SK-N-SH (cell line): ENCODE measurements around the gene ASIC3. TPM values are rescaled to one million over a fixed set of nuclear protein-coding genes. Genes with fewer than 3 reads are reported as not detected.
A peak's percentile ranks its signal among the peaks of the same experiment; 100 is the strongest.

Source experiments
- CTCF ChIA-PET: fragments of 300-600, 350-600 bp; formaldehyde crosslinking; extraction: SDS; loops from one replicate; lab custom pipeline; 2021; lab: Yijun Ruan, JAX
- POLR2A ChIA-PET: fragments of 350-600 bp; sonication (Branson Sonifier 250); formaldehyde crosslinking; extraction: SDS; loops from one replicate; lab custom pipeline; 2020; ENCODE audit warnings: antibody characterized with exemption, inconsistent platforms; lab: Yijun Ruan, JAX
- DNase-seq: peaks from one replicate; pipeline ENCODE4 v3.0.0; 2012
- H2AFZ ChIP-seq: fragments of 200-600 bp; sonication (generic); 2 replicates; pipeline ENCODE4 v1.8.1; 2016; ENCODE audit warnings: antibody characterized with exemption, mild to moderate bottlenecking, low read depth
- H3F3A ChIP-seq: fragments of 200-600 bp; sonication (generic); replicated peaks from 2 replicates; pipeline ENCODE3; 2016; ENCODE audit warnings: antibody characterized with exemption, mild to moderate bottlenecking; ENCODE audit not compliant: insufficient read depth
- H3K27ac ChIP-seq, 2 experiments: fragments of 200-500 bp in 1 of 2; fragments of 200-600 bp in 1 of 2; sonication (Bioruptor generic) in 1 of 2; sonication (generic), shearing (Covaris generic) in 1 of 2; 2 replicates each; pipeline versions ENCODE4 v1.5.1 to v1.6.1; 2014 to 2016; ENCODE audit warnings: low read depth in 2 of 2, inconsistent platforms in 1 of 2, low read length in 1 of 2, mild to moderate bottlenecking in 1 of 2, mixed read lengths in 1 of 2
- H3K27me3 ChIP-seq: fragments of 200-600 bp; sonication (generic), shearing (Covaris generic); 2 replicates; pipeline ENCODE4 v1.6.1; 2016; ENCODE audit warnings: mixed run types; ENCODE audit not compliant: insufficient read depth
- H3K36me3 ChIP-seq, 2 experiments: fragments of 200-500 bp in 1 of 2; fragments of 200-600 bp in 1 of 2; sonication (Bioruptor generic) in 1 of 2; sonication (generic) in 1 of 2; replicated peaks in 1 of 2; 2 replicates each; pipeline versions ENCODE3 to v1.5.1; 2014 to 2016; ENCODE audit warnings: low read length in 1 of 2, mild to moderate bottlenecking in 1 of 2; ENCODE audit not compliant: insufficient read depth in 2 of 2, control insufficient read depth in 1 of 2
- H3K4me1 ChIP-seq, 2 experiments: fragments of 200-500 bp in 1 of 2; fragments of 200-600 bp in 1 of 2; sonication (Bioruptor generic) in 1 of 2; sonication (generic), shearing (Covaris generic) in 1 of 2; 2 replicates each; pipeline versions ENCODE4 v1.5.1 to v1.6.1; 2014 to 2016; ENCODE audit warnings: low read depth in 1 of 2, low read length in 1 of 2, mixed run types in 1 of 2; ENCODE audit not compliant: insufficient read depth in 2 of 2, control insufficient read depth in 1 of 2
- H3K4me2 ChIP-seq: fragments of 200-600 bp; sonication (generic), shearing (Covaris generic); 2 replicates; pipeline ENCODE4 v1.6.1; 2017; ENCODE audit warnings: mixed run types
- H3K4me3 ChIP-seq, 2 experiments: fragments of 200-500 bp in 1 of 2; fragments of 200-600 bp in 1 of 2; sonication (Bioruptor generic) in 1 of 2; sonication (generic), shearing (Covaris generic) in 1 of 2; 2 replicates each; pipeline versions ENCODE4 v1.5.1 to v1.8.1; 2014 to 2016; ENCODE audit warnings: low read depth in 2 of 2, inconsistent platforms in 1 of 2, low read length in 1 of 2, mild to moderate bottlenecking in 1 of 2, mixed read lengths in 1 of 2, moderate library complexity in 1 of 2
- H3K79me2 ChIP-seq: fragments of 200-600 bp; sonication (generic); 2 replicates; pipeline ENCODE4 v1.8.1; 2017; ENCODE audit warnings: mild to moderate bottlenecking; ENCODE audit not compliant: insufficient read depth
- H3K9ac ChIP-seq: fragments of 200-600 bp; sonication (generic); 2 replicates; pipeline ENCODE4 v1.6.1; 2017; ENCODE audit warnings: mixed run types
- H3K9me2 ChIP-seq: fragments of 200-600 bp; sonication (generic); 2 replicates; pipeline ENCODE4 v1.6.1; 2017; ENCODE audit warnings: mixed run types
- H3K9me3 ChIP-seq: fragments of 200-600 bp; sonication (generic); 2 replicates; pipeline ENCODE4 v1.6.1; 2017; ENCODE audit warnings: mixed run types, mild to moderate bottlenecking, moderate library complexity
- H4K20me1 ChIP-seq: fragments of 200-600 bp; sonication (generic); 2 replicates; pipeline ENCODE4 v1.6.1; 2017; ENCODE audit warnings: mild to moderate bottlenecking, mixed run types; ENCODE audit not compliant: insufficient read depth
- CHD2 ChIP-seq: fragments of 150-350 bp; IDR thresholded peaks from 2 replicates; pipeline ENCODE4 v1.6.1; 2018; ENCODE audit warnings: low read length; ENCODE audit not compliant: partially characterized antibody
- ELF1 ChIP-seq: IDR thresholded peaks from 2 replicates; pipeline ENCODE4 v1.4.0; 2012
- EP300 ChIP-seq, 2 experiments: IDR thresholded peaks; 2 replicates each; pipeline versions ENCODE4 v1.4.0 to v1.6.1; 2012; ENCODE audit warnings: borderline replicate concordance in 1 of 2, low read depth in 1 of 2, low read length in 1 of 2
- FOSL2 ChIP-seq: IDR thresholded peaks from 2 replicates; pipeline ENCODE4 v1.4.0; 2012; ENCODE audit warnings: low read depth, mild to moderate bottlenecking, moderate library complexity, borderline replicate concordance
- FOXJ3 ChIP-seq: sonication (generic); formaldehyde crosslinking; IDR thresholded peaks from 2 replicates; pipeline ENCODE4 v1.5.1; 2020; ENCODE audit warnings: mild to moderate bottlenecking, missing genetic modification reagents
- FOXM1 ChIP-seq: IDR thresholded peaks from 2 replicates; pipeline ENCODE4 v1.4.0; 2012; ENCODE audit warnings: low read depth, mild to moderate bottlenecking
- GATA2 ChIP-seq: sonication (generic); formaldehyde crosslinking; IDR thresholded peaks from 2 replicates; pipeline ENCODE4 v1.5.0; 2020; ENCODE audit warnings: mild to moderate bottlenecking, missing genetic modification reagents
- MXI1 ChIP-seq: IDR thresholded peaks from 2 replicates; pipeline ENCODE4 v1.6.1; 2012; ENCODE audit warnings: mild to moderate bottlenecking, low read depth, low read length, improper control_type of control experiment
- RAD21 ChIP-seq: IDR thresholded peaks from 2 replicates; pipeline ENCODE4 v1.6.1; 2012; ENCODE audit warnings: mild to moderate bottlenecking, low read length
- RXRA ChIP-seq: IDR thresholded peaks from 2 replicates; pipeline ENCODE4 v1.4.0; 2012; ENCODE audit warnings: low read depth, mild to moderate bottlenecking, borderline replicate concordance
- TEAD4 ChIP-seq: IDR thresholded peaks from 2 replicates; pipeline ENCODE4 v1.4.0; 2012; ENCODE audit warnings: mild to moderate bottlenecking, borderline replicate concordance; ENCODE audit not compliant: insufficient read depth
- WGBS: methylation state at CpG from one replicate; pipeline ENCODE4 v1.1.6; 2017; ENCODE audit warnings: low lambda C conversion rate; 5-methylcytosine and 5-hydroxymethylcytosine counted together
- polyA plus RNA-seq, 3 experiments: library from polyadenylated mRNA; depleted of rRNA; stranded (reverse); fragments of >200 nt; gene quantifications; 2 replicates each; pipeline ENCODE4 v1.2.3, GENCODE V29; 2012

ASIC3 gene
- polyA plus RNA-seq, 1 of the 3 experiments (the other 2 are of a cell fraction) = 4.5 TPM

DNA sequence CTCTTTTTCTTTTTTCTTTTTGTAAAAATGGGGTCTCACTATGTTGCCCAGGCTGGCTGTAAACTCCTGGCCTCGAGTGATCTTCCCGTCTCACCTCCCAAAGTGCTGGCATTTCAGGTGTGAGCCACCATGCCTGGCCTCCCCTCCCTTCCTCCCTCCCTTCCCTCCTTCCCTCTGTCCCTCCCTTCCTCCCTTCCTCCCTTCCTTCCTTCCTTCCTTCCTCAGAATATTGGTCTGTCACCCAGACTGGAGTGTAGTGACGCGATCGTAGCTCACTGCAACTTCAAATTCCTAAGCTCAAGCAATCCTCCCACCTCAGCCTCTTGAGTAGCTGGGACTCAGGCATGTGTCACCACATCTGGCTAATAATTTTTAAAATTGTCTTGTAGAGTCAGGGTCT is 46.3 kb downstream of the ASIC3 start (continued):
- TF ChIP-seq CHD2 (no peak), ELF1 (no peak), FOXJ3 (CRISPR knock-in tag) (no peak), FOSL2 (no peak), RXRA (no peak), MXI1 (no peak), TEAD4 (no peak)

DNA sequence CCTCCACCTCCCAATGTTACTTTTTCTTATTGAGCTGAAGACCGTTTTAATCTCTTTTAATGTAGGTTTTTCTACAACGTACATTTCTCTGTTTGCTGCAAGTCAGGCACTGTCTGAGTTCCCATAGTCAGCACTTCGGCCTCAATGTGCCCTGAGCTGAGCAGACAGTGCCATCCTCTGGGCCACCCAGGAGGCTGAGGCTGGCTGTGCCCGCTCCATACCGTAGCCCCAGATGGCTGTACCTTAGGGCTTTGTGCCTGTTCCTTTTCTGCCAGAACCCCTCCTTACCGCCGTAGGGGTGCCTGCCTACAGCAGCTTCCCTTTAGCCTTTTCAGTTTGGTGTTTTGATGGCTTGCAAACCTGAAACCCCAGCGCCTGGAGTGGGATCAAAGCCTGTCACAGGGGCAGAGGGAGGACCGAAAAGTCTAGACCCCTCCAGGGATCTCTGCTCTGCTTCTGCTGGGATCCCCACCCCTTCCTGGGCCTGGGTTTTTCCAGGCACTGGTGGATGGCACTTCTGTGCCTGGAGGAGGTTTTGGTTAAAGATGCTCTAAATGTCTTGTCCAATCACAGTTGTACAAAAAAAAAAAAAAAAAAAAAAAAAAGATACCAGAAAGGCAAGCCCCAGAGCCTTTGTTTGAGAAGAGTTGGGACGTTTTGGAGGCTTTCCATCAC is 46.9 kb downstream of the ASIC3 start:
- 87% methylated on average over 10 of the region's 10 CpGs for WGBS
- peaks cover 3 to 8% of the 10 kb centered on the region in 2 experiments for H3K36me3 ChIP-seq
- H3K27me3 ChIP-seq = no peaks in the 10 kb centered on the region
- peaks cover 95% of the 10 kb centered on the region for H4K20me1 ChIP-seq
- H3K9ac ChIP-seq = no peak overlapping the region
- peaks cover 0 to 3% of the 10 kb centered on the region in 2 experiments; a peak in 1 of 4 replicates for H3K4me1 ChIP-seq
- no peaks in the 10 kb centered on the region for H3K9me3 ChIP-seq
- H3K4me3 ChIP-seq = no peak overlapping the region
- no peak overlapping the region; a peak in 1 of 4 replicates for H3K27ac ChIP-seq
- TF ChIP-seq EP300 (IDR thresholded peaks at IDR 0.05; ENCODE audit: borderline replicate concordance in 1 of 2, low read depth in 1 of 2, low read length in 1 of 2) (no peak), RAD21 (peak; percentile 47)
- ChIA-PET CTCF (interaction anchor here (0.8 to 21.3 kb wide), 7 partner anchors 12 to 77 kb away, joined by 3 to 474 read pairs (median 4); partner anchors contain the start of gene TMUB1), POLR2A (no interaction called here)
- H3F3A ChIP-seq = peaks cover 15% of the 10 kb centered on the region
- no peak for DNase-seq
- H3K4me2 ChIP-seq = no peak overlapping the region
- no peaks in the 10 kb centered on the region for H3K9me2 ChIP-seq
- H3K79me2 ChIP-seq = peaks cover 100% of the 10 kb centered on the region
- H2AFZ ChIP-seq = no peak overlapping the region

DNA sequence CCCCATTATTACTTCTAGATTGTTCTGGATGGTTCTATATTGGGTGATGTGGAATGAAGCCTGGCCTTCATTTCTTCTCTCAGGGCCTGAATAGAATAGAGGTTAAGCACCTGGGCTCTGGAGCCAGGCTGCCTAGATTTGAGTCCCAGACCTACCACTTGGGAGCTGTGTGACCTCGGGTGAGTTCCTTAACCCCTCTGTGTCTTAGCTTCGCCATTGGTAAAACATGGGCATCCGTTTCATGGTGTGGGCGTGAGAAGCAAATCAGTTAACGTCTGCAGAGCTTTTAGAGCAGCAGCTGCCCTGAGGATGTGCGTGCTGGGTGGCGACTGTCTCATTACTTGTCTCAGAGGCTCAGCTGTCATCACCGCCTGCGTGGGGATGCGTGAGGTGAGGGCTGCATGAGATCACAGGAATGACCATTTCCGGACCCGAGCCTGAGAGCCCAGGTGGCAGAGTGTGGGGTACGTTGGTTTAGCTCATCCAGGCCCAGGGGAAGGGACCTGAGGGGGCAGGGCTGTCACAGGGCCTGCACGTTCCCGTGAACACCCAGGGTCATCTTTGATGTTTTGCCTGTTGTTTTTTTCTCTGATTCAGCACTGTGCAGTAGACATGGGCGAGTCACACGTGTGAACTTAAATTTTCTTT is 47.6 kb downstream of the ASIC3 start:
- H3K27me3 ChIP-seq = no peaks in the 10 kb centered on the region
- peaks cover 0 to 3% of the 10 kb centered on the region in 2 experiments; a peak in 1 of 4 replicates for H3K4me1 ChIP-seq
- no peak for DNase-seq
- WGBS = 92% methylated on average over 17 of the region's 17 CpGs
- no peaks in the 10 kb centered on the region for H3K9me2 ChIP-seq
- POLR2A ChIA-PET = interaction anchor here (0.6 kb wide), 1 partner anchor 10 kb away, joined by 4 read pairs; no protein-coding TSS in a partner anchor
- no peak overlapping the region for H3K9ac ChIP-seq
- peaks cover 15% of the 10 kb centered on the region for H3F3A ChIP-seq
- no peaks in the 10 kb centered on the region for H3K9me3 ChIP-seq
- H2AFZ ChIP-seq = no peak overlapping the region
- peaks cover 95% of the 10 kb centered on the region for H4K20me1 ChIP-seq
- TF ChIP-seq FOXM1 = no peak
- TF ChIP-seq GATA2 = no peak
- H3K27ac ChIP-seq = no peak overlapping the region
- H3K4me2 ChIP-seq = no peak overlapping the region
- H3K4me3 ChIP-seq = no peak overlapping the region
- CTCF ChIA-PET = interaction anchor here (0.8 to 21.3 kb wide), 5 partner anchors 8 to 63 kb away, joined by 3 to 474 read pairs (median 4); partner anchors contain the start of gene TMUB1
- peaks cover 3 to 8% of the 10 kb centered on the region in 2 experiments for H3K36me3 ChIP-seq
- H3K79me2 ChIP-seq = peaks cover 100% of the 10 kb centered on the region
